T-helper 2 cell (primary cell): ENCODE measurements around the gene RCE1.
A peak's percentile ranks its signal among the peaks of the same experiment; 100 is the strongest.

Source experiments
- DNase-seq, 5 experiments: peaks; one replicate each; pipeline versions ENCODE4 v3.0.0 to v3.0.0-alpha.2; 2012 to 2022

Gene RCE1

DNA sequence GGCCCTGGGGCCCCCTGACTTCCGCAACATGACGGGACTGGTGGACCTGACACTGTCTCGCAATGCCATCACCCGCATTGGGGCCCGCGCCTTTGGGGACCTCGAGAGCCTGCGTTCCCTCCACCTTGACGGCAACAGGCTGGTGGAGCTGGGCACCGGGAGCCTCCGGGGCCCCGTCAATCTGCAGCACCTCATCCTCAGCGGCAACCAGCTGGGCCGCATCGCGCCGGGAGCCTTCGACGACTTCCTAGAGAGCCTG lies 14.6 kb downstream of the RCE1 start:
- DNase-seq: no peak

GRCh38 chr11:66858186-66858938 lies 15.1 kb downstream of the RCE1 start:
- no peak for DNase-seq

- no peak for DNase-seq
Measured at GRCh38 chr11:66858939-66859685, 15.9 kb downstream of the RCE1 start.

GRCh38 chr11:66859686-66860448 lies 16.6 kb downstream of the RCE1 start:
- no peak for DNase-seq

DNA sequence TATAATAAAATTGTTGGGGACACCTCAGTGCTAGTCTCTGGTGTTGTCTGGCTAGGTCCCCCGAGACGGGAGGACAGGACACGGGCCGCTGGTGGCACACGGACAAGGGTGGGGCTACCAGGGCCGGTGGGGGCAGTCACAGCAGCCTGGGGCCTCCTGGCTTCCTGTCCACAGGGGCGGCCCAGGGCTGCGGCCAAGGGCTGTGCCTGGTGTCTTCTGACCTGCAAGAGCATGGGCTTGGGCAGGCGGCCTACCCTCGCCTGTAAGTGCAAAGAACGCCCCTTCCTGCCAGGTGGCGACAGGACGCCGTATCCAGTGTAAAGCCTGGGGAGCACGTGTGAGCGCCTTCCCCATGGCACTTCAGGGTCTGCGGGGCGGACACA lies 17.2 kb downstream of the RCE1 start:
- DNase-seq: no peak

DNA sequence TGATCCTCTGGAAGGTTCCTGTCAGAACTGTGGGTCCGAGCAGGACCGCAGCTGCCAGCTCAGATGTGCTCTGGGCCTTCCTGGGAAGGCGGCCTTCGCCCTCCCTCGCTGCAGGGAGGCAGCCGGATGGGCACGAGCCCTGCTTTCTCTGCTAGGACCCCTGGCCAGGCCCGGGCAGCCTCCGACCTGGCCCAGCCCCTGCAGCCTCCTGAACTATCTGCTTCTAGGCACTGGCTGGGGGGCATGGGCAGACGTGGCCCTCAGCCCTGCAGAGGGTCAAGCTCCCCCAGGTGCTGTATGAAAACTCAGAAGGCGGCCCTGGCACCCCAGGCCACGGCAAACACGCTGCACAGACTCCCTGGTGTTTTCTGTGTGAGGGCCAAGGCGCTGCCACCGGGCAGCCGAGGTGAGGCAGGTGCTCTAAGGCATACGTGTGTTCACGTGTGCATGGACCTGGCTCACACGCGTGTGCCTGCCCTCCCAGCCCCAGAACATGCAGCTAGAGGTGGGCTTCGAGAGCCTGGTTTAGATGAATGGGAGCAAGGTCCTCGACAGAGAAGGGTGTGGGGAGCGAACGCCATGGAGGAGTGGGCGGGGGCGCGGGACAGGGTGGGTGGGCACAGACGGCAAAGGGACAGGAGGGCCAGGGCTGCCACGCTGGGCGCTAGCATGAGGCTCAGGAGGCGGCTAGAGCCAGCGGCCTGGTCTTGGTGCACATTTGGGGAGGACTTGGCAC lies 18.0 kb downstream of the RCE1 start:
- DNase-seq: no peak

DNA sequence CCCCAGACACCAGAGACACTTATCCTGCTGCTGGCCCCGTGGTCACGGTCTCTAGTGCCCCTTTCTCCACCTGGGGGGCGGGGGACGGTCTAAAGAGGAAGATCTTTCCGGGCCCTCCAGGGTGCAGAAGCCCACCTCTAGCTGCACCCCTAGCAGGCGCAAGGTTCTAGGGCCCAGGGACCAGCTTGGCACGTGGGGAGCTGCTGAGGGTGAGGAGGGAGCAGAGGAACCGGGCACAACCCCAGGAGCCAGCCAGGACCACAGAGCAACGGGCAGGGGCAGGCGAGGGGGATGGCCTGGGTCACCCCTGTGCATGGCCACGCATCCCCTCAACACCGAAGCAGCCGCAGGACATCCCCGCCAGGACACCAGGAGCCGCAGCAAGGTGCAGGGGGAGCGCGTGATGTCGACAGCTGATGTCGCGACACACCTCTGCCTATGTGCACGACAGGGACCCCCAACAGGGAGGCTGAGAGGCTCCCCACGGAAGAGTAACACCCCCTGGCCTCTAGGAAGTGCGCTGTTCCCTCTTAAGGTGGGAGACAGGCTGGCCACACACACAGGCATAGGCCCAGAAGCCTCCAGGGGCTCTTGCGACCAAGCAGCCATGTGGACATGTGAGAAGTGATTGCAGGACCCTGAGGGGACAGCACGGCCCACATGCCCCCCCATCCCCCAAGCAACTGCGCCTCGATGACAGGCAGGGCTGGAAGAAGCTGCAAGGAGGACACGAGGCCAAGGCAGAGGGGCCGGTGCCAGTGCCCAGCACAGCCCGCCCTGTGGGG lies 18.7 kb downstream of the RCE1 start:
- DNase-seq: no peak

DNA sequence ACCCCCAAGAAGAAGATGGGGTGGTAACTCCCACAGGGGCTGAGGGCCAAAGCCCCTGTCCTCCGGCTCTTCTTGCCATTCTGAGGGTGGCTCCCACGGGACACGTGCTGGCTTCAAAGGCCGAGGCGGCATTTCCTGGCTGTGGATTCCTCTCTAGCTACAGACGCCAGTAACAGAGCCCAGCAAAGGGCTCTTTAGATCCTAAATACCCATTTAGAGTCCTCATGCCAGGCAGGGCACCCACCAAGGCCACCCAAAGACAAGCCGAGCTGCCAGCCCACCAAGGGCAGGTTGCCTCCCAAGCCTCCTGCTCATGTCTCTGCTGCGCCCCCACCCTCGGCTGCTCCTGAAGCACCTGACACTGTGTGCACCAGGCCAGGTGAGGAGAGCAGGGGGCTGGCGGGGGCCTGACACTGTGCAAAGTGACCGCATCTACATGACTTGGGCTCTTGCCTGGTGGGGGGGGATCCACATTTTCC lies 19.4 kb downstream of the RCE1 start:
- no peak for DNase-seq

- no peak for DNase-seq
Measured at GRCh38 chr11:66863428-66864125, 20.3 kb downstream of the RCE1 start.

- DNase-seq: no peak
Measured at GRCh38 chr11:66864172-66864901, 21.1 kb downstream of the RCE1 start.

GRCh38 chr11:66864924-66865697 lies 21.9 kb downstream of the RCE1 start:
- no peak for DNase-seq

- no peak for DNase-seq
Measured at GRCh38 chr11:66866007-66866406, 22.8 kb downstream of the RCE1 start.

GRCh38 chr11:66866511-66866986 lies 23.3 kb downstream of the RCE1 start:
- no peak for DNase-seq

- DNase-seq: no peak
Measured at GRCh38 chr11:66867425-66868040, 24.3 kb downstream of the RCE1 start.

DNA sequence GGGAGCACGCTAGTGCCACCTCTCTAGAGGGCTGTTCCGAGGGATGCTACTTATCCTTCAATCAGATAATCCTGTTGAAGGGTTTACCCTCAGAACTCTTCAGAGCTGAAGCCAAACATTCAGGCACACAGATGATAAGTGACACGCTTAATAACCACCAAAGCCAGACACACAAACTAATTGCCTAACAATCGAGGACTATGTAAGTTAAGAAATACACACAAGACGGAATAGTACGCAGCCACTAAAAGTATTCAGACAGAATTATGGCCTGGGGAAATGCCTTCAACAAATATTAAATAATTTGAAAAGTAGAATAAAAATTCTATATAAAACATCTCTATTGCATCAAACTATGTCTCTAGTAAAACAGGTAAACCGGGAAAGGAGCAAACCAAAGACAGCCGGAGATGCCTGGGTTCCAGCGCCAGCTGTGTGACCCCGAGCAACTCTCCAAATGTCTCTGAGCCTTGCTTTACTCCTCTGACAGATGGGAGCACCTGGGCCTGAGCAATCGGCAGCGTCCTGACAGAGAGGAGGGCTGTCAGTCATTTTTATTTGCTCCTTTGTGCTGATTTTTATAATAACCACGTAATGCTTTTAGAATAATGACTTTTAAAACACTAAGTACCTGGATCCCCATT lies 25.0 kb downstream of the RCE1 start:
- DNase-seq: no peak

GRCh38 chr11:66868726-66869566 lies 25.7 kb downstream of the RCE1 start:
- peak; percentile 50 to 83 (median 75) for DNase-seq

DNA sequence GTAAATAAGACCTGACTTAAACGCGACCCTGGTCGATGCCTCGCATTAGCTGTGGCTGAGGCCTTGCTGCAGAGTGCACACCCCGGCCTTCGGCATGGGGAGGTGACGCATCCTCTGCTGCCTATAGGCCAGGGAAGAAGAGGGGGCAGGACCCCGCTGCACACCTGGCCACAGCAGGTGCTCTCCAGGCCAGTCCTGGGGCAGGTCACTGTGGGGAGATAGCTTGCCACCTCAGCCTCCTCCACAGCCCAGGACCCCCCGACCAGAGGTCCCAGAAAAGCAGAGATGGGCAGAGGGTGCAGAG lies 26.3 kb downstream of the RCE1 start:
- no peak for DNase-seq

DNA sequence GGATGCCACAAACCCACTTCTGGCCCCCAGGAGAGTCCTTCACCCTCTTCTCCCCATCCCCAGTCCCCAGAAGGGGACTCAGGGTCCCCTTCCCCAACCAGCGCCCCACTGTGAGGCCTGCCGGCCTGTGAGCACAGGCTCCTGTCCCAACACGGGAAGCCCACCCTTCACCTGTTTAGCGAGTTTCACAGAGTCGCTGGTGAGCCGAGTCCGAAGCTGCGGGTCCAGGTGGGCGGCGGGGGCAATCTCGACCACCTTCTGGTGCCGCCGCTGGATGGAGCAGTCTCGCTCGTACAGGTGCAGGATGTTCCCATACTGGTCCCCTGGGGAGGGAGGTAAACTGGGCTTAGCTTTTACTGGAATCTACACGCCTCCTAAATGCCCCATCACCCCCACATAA lies 26.9 kb downstream of the RCE1 start:
- DNase-seq: no peak
